Suppressor macrophage (primary cell): Measurements from ENCODE around the gene ZNF747.
"Not testable (repeated sequence)": the region's sequence is repeated elsewhere in the genome, so short reads cannot be mapped to it uniquely, and the experiment has no call there.

Experiments
- DNase-seq, 4 experiments: peaks; one replicate each; pipeline ENCODE4 v3.0.0-alpha.2; 2020 to 2022

The ZNF747 gene

GRCh38 chr16:30533748-30534367 is 800 bp downstream of the ZNF747 start:
- peak in 1 of 4 experiments; percentile 23 for DNase-seq

- DNase-seq: no peak
These were observed 1.5 kb downstream of the ZNF747 start for GRCh38 chr16:30533146-30533522.

- no peak for DNase-seq
These were observed 2.1 kb downstream of the ZNF747 start for GRCh38 chr16:30532285-30533145.

GRCh38 chr16:30530163-30531037 is 4.3 kb downstream of the ZNF747 start:
- no peak for DNase-seq

GRCh38 chr16:30528799-30529457 is 5.7 kb downstream of the ZNF747 start:
- DNase-seq: no peak

- peak; percentile 66 to 83 (median 80) for DNase-seq
These were observed 7.0 kb downstream of the ZNF747 start for GRCh38 chr16:30527635-30528178.

GRCh38 chr16:30526823-30527634 is 7.6 kb downstream of the ZNF747 start:
- DNase-seq: peak; percentile 98 to 100 (median 99)

GRCh38 chr16:30526137-30526822 is 8.4 kb downstream of the ZNF747 start, which contains the start of gene ZNF768:
TSS of gene ZNF768 (minus strand) at chr16:30526566. CDS start at chr16:30526413, 153 bp downstream.
- peak; percentile 16 to 77 (median 62) for DNase-seq

GRCh38 chr16:30525844-30526136 is 8.9 kb downstream of the ZNF747 start:
- DNase-seq: peak in 2 of 4 experiments; percentile 57 to 66

GRCh38 chr16:30524575-30525568 is 9.8 kb downstream of the ZNF747 start:
- no peak for DNase-seq

- DNase-seq: peak in 1 of 4 experiments; percentile 18
These were observed 10.7 kb downstream of the ZNF747 start for GRCh38 chr16:30523768-30524574.

GRCh38 chr16:30522702-30523463 is 11.8 kb downstream of the ZNF747 start:
- not testable (repeated sequence) for DNase-seq

- DNase-seq: no peak
These were observed 12.6 kb downstream of the ZNF747 start for GRCh38 chr16:30521873-30522641.

GRCh38 chr16:30521476-30521872 is 13.2 kb downstream of the ZNF747 start:
- DNase-seq: no peak

GRCh38 chr16:30519120-30520049 is 15.3 kb downstream of the ZNF747 start:
- DNase-seq: no peak

- no peak for DNase-seq
These were observed 16.1 kb downstream of the ZNF747 start for GRCh38 chr16:30518552-30518951.
